Iris pigment epithelial cell (primary cell): ENCODE data around the gene B3GAT1.
"Not testable (repeated sequence)": the region's sequence is repeated elsewhere in the genome, so short reads cannot be mapped to it uniquely, and the experiment has no call there.

Source experiments
- DNase-seq: peaks from one replicate; pipeline ENCODE4 v3.0.0-alpha.2; 2011; ENCODE audit warnings: low read depth

The B3GAT1 gene

DNA sequence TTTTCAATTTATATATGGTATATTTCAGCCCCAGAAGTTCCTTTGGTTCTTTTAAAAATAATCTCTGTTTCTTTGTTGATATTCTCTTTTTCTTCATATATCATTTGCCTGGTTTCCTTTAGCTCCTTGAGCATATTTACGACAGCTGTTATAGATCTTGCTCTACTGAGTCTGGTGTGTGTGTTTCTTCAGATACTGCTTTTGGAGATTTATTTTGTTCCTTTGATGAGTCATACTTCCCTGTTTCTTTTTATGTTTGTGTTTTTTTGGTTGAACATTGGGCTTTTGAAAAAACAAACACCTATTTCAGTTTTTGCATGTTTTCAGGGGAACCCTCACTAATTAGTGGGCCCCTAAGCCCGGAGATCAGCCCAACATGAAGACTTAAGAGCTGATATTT, 56.9 kb downstream of the B3GAT1 start:
- no peak for DNase-seq

DNA sequence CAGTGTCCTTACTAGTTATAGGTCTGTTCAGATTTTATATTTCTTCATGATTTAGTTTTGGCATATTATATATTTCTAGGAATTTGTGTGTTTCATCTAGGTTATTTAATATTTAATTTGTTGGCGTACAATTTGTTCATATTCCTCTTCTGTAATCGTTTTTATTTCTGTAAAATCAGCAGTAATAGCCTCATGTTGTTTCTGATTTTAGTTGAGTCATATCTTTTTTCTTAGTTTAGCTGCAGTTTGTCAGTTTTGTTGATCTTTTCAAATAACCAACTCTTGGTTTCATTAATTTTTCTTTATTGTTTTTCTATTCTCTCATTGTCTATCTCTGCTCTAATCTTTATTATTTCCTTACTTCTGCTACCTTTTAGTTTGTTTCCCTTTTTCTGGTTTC, 59.9 kb downstream of the B3GAT1 start:
- no peak for DNase-seq

DNA sequence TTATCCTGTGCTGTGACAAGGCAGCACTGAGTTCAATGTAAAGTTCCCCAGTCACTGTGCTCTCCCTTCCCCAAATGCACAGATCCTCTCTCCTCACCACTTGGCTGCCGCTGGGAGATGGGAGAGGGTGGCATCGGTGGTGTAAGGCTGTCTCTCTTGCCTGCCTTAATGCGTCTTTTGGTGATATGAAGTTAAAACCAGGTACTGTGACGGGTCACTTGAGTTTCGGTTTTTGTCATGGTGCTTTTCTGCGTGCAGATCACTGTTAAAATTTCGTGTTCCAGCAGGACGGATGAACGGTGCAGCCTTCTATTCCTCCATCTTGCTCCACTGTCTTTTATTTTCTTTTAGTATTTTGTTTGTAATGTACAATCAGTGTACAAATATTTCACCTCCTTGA, 61.7 kb downstream of the B3GAT1 start:
- DNase-seq, result no peak

GRCh38 chr11:134349802-134350355, 62.2 kb downstream of the B3GAT1 start:
- DNase-seq, result no peak

- no peak for DNase-seq
These were observed 62.8 kb downstream of the B3GAT1 start for GRCh38 chr11:134349109-134349801.

DNA sequence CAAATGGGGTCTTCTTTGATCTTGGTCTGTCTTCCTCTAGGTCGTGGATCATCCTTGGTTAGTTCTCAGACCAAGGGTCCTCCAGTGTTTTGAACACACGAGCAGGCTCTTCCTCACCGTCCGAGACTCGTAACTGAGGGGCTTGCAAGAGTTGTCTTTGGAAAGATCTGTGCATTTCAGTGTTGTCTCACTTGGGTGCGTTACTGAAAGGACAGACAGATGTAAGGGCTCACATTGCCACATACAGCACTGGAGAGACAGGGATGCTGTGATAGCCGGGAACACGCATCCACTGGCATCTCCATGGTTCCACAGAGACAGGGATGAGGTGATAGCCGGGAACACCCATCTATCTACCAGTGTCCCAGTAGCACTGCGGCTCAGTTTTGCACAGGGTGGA, 64.6 kb downstream of the B3GAT1 start:
- DNase-seq, result no peak

GRCh38 chr11:134346976-134347350, 65.1 kb downstream of the B3GAT1 start:
- DNase-seq, result no peak

DNA sequence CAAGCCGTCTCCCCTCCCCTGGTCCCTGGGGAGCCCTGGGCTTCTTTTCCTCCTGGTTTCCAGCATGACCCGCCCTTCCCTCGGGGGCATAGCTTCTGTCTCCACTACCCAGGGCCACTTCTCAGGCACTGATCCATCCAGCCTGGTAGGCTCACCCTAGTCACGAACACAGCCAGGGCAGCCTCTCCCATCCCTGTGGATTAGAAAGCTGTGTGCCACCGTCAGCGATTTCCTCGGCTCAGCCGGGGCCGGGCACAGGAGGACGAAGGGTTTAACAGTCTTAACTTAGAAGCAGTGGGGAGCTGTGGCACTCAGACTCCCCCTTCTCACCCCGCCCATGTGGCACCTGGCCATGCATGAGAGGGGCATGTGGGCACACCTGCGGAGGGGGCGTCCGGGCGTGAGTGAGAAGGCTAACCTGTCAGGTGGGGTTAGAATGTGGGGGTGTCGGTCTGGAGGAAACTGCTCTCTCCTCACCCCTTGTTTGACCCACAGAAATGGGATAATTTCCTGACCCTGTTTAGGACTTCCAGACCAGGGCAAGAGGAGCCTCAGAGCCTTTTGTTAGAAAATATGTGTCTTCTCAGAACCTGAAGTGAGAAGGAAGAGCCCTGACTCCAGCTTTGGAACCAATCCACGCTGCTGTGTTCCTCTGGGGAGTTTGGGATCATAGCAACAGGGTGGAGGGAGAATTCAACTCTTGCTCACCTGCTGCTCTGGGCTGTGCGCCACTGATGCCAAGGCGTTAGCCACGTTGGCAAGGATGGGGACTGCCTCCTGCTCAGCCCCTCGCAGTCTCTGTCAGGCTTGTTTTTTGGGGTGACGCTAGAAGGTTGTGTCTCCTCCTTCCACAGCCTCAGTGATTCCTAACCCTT, 65.7 kb downstream of the B3GAT1 start:
- DNase-seq, result no peak

- no peak for DNase-seq
These were observed 66.8 kb downstream of the B3GAT1 start for GRCh38 chr11:134345237-134345550.

DNA sequence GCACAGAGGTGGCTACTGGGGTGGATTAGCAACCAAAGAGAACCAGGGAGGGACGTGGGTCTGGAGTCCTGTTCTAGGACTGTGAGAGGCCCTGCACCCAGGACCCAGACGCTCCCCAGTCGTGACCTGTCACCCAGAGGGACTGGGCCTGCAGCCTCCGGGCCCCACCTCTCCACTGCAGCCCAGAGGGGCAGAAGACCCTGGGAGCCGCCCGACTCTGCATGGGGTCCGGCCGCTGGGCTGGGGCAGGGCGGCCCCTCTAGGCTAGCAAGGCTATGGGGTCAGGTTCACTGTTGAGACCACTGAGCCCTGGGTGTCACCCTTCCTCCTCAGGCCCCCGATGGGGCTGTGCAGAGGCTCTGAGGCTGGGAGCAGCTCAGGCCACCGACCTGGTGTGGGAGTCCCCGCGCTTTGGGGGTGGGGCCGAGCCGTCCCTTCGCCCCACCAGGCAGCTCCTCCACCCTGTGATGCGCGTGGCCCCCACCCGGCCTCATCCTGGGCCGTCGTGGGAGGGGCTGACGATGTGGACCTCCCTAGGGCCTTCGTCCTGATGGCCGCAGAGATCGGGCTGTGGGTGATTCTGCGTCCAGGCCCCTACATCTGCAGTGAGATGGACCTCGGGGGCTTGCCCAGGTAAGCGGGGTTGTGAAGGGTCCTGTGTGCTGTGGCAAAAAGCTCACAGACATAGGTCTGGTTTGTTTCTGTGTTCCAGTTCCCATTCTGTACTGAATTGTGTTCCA, 67.4 kb downstream of the B3GAT1 start:
- DNase-seq, result not testable (repeated sequence)

DNA sequence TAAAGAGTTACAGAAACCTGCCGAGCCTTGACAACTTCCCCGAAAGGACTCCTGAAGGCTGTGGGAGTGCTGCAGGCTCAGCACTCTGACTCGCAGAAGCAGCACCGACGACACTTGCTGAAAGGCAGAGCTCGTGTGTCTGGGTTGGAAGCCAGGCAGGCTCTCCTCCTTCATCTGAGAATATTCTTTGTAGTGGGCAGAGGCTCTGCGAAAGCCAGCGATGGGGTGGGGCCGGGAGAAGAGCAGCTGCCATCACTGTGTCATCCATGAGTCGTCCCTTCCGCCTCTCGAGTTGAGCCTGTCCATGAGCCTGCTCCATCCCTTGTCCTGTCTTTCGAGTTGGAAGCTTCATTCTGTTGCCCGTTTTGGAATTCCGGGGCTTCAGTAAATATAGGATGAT, 68.4 kb downstream of the B3GAT1 start:
- DNase-seq, result no peak

DNA sequence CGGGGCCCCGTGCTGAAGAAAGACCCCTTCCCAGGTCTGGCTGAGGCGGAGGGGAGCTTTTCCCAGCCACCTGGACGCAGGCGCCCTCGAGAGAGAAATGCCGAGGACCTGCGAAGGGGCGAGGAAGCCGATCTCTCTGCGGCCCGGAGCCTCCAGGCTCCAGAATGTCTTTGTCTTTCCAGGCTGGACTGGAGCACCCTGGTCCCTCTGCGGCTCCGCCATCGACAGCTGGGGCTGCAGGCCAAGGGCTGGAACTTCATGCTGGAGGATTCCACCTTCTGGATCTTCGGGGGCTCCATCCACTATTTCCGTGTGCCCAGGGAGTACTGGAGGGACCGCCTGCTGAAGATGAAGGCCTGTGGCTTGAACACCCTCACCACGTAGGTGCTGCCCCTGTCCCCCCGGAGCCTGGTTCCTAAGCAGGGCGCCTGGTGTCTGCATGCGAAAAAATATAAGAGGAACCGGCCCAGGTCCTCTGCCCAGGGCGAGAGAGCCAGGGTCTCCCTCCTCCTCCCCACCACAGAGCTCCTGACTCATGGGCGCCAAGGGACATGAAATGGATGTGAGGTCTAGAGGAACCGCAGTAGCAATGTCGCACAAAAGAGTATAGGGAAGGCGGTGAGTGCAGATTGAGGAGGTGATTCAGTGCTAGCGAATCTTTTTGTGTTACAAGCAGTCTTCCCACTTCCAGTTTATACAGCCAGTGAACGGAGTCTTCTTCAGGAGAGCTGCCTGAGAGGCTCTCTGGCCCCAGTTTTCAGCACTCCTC, 69.3 kb downstream of the B3GAT1 start:
- DNase-seq, result no peak

DNA sequence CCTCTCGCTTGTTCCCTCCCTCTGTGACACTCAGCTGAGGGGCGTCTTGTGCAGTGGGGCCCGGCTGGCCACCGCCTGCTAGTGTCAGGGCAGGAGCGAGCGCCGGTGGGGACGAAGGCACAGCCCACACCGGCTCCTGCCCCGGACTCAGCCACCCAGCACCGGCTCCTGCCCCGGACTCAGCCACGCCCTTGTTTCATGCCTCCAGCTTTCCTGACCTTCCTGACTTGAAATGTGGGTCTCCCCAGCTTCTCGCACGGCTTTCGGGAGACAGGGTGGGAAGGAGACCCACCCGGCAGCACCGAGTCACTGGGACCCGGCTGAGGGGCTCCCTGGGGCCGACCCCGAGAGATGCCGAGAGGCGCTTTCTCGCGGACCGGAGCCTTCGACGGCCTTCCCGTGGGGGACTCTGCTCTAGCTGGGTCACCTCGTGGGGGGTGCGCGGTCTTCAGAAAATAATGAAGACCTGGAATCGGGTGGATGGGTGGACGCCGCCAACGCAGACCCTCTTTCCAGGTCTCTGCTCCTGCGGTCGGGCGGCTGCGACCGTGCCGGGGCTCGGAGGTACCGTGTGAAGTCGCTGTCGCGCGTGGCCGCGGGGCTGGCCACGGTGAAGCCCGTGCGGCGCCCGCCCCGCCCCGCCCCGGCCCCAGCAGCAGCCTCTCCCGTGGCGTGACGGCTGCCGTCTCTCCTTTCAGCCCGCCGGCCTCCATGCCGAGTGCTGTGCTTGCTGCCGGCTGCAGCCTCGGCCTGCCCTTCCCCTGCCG, 70.1 kb downstream of the B3GAT1 start:
- DNase-seq, result no peak

- no peak for DNase-seq
These were observed 71.6 kb downstream of the B3GAT1 start for GRCh38 chr11:134340354-134340964.

DNA sequence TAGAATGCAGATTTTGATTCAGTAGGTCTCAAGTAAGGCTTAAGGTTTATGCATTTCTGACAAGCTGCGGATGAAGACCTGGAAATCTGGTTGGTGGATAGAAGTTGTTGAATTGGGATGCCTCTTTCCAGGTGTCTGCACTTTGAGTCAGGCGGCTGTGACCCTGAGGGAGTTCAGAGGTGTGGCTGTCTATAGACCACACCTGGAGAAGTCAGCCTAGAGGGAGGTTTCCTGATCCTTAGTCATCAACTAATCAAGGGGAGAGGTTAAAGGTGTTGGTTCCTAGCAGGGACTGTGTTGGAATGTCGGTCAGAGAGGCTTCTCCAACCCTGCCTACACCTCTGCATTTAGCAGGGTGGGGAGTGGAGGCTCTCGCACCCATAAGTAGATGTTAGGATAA, 72.3 kb downstream of the B3GAT1 start:
- DNase-seq, result no peak

DNA sequence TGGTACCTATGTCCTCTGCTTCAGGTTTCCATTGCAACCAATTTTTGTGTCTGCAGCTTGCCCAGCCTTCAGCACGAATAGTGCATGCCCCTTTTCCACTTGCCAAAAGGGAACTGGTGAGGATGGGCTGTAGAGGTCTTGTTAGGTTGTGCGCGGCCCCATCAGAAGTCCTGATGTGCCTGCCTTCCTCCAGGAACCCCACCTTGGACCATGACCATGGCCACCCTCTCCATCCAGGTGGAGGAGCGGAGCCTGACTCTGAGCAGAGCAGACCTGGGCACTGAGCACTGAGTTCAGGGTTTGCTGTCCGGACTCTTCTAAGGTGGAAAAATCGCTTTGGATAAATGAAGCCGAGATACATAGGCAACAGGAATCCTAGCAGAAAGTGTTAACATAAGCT, 73.4 kb downstream of the B3GAT1 start:
- no peak for DNase-seq

DNA sequence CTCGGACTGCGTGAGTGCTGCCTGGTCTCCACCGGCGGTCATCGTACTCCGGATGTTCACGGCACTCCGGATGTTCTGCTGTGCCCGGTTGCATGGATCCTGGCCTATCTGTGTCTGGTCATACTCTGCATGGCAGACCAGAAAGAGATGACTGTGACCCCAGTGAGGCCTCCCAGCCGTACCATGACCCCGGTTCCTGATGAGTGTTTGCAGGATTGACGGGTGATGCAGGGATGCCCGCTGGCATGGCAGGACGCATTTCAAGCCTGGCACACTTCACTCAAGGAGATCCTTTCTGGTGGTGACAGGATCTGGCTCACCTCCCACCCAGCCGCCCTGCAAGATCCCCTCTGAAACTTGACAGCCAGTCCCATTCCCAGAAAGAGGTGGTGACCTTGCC, 74.0 kb downstream of the B3GAT1 start:
- no peak for DNase-seq

- no peak for DNase-seq
These were observed 75.0 kb downstream of the B3GAT1 start for GRCh38 chr11:134337051-134337450.

DNA sequence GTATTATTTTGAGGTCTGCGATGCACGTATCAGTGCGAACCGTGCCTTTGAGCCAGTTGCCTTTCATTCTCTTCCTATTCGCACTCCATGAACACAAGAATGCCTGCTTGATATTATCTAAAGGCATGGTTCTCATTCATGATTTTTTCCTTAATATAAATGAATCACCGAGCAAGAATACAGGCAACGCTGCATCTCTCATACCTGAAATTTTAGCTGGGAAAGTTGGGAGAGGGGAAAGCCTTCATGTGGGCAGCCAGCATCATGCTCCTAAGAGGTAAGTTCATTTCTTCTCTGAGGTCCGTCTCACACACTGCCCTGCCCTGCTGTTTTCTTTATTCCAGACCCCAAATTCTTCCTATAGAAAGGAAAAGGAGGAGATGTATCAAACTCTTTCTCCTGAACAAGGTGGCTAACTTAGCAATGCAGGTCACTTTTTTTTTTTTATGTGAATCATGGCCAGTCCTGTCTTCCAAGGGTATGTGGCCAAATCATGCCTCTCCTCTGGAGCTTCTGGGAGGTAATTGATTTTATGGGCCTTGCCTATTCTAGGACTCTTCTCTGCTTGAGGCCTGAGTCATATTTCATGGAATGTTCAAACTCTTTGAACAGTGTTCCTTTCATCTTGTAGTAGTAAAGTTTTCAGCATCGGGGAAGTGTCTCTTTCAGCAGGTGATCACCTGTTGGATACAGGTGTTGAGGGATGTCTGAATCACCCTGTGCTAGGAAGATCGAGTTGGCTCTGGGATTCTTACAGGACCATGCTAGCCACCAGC, 77.1 kb downstream of the B3GAT1 start:
- DNase-seq, result no peak

GRCh38 chr11:134333946-134334345, 78.1 kb downstream of the B3GAT1 start:
- DNase-seq, result no peak
